AG04450 (cell line): ENCODE measurements around the gene SCN7A. TPM values are rescaled to one million over a fixed set of nuclear protein-coding genes. Genes with fewer than 3 reads are reported as not detected.
A peak's percentile ranks its signal among the peaks of the same experiment; 100 is the strongest.
"Not testable (repeated sequence)": the region's sequence is repeated elsewhere in the genome, so short reads cannot be mapped to it uniquely, and the experiment has no call there.

Experiments used
- CTCF ChIA-PET: fragments of 300-600, 350-600 bp; formaldehyde crosslinking; extraction: SDS; loops from one replicate; lab custom pipeline; 2022; ENCODE audit warnings: antibody characterized with exemption, inconsistent platforms; lab: Charles Lee
- POLR2A ChIA-PET: fragments of 350-600 bp; formaldehyde crosslinking; extraction: SDS; loops from one replicate; lab custom pipeline; 2021; ENCODE audit warnings: antibody characterized with exemption, inconsistent platforms; lab: Yijun Ruan, JAX
- DNase-seq: peaks from one replicate; pipeline ENCODE4 v3.0.0-alpha.2; 2011; ENCODE audit warnings: low read depth, low spot score
- H3K27ac ChIP-seq: one replicate; pipeline ENCODE4 v1.5.1; 2012; ENCODE audit warnings: low read depth, low read length, control low read depth
- H3K27me3 ChIP-seq: one replicate; pipeline ENCODE4 v1.6.0; 2012; ENCODE audit warnings: low read length; ENCODE audit not compliant: control insufficient read depth, insufficient read depth
- H3K4me3 ChIP-seq: 2 replicates; pipeline ENCODE4 v1.5.1; 2011; ENCODE audit warnings: mild to moderate bottlenecking, low read depth, low read length, control low read depth
- H3K9me3 ChIP-seq: 2 replicates; pipeline ENCODE4 v1.5.1; 2012; ENCODE audit warnings: low read length; ENCODE audit not compliant: control insufficient read depth, insufficient read depth
- polyA plus RNA-seq: library from polyadenylated mRNA; depleted of rRNA; stranded (reverse); fragments of >200 nt; gene quantifications from 2 replicates; pipeline ENCODE4 v1.2.3, GENCODE V29; 2011
- TF ChIP-seq, protein P1 (sequence below): IDR thresholded peaks from 2 replicates; pipeline ENCODE4 v1.5.1; 2011; ENCODE audit warnings: low read depth, low read length, control low read depth, inconsistent platforms

SCN7A gene
- polyA plus RNA-seq, 1 experiment, result 9.8 TPM

DNA sequence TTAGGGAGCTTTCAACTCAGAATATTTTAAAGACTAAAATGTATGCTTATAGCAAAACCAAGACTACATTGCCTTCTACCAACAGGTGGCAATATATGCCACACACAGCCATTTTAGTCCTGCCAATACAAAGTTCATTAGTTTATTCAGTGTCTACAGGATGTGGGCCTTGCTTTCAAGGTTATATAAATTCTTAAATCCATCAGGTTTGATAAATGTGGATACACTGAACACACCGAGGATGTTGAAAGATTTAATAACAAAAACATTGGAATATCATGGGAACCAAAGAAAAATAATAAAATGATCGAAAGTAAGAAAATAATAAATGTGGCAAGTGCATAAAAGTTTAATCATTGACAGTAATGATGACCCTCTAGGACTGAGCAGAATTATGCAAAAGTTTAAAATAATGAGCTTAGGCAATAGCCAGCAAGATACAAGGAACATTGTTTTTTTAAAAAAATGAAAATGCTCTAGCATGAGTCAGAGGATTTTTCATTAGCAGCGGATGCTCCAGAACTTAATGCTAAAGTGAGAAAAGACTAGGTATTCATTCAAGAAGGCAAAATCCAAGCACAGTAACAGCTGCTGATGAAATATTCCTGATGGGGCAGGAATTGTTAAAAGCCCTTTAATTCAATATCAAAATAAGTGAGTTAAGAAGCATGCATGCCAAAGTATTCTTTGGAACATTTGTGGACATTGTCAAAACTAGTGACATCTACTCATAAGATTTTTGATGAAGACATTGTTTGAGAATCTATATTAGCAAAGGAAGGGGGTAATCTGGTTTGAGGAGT, 132.5 kb downstream of the SCN7A start:
- H3K27me3 ChIP-seq, result no peaks in the 10 kb centered on the region
- H3K9me3 ChIP-seq, result no peaks in the 10 kb centered on the region
- no peak for DNase-seq
- TF ChIP-seq, protein P1, sequence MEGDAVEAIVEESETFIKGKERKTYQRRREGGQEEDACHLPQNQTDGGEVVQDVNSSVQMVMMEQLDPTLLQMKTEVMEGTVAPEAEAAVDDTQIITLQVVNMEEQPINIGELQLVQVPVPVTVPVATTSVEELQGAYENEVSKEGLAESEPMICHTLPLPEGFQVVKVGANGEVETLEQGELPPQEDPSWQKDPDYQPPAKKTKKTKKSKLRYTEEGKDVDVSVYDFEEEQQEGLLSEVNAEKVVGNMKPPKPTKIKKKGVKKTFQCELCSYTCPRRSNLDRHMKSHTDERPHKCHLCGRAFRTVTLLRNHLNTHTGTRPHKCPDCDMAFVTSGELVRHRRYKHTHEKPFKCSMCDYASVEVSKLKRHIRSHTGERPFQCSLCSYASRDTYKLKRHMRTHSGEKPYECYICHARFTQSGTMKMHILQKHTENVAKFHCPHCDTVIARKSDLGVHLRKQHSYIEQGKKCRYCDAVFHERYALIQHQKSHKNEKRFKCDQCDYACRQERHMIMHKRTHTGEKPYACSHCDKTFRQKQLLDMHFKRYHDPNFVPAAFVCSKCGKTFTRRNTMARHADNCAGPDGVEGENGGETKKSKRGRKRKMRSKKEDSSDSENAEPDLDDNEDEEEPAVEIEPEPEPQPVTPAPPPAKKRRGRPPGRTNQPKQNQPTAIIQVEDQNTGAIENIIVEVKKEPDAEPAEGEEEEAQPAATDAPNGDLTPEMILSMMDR, result peak; percentile 60
- ChIA-PET POLR2A (interaction anchor here (0.5 to 1.0 kb wide), 2 partner anchors 8 to 15 kb away, joined by 3 to 6 read pairs; partner anchors contain the start of gene SCN9A), CTCF (interaction anchor here (0.5 to 2.6 kb wide), 25 partner anchors 8 to 181 kb away, joined by 3 to 40 read pairs (median 4); partner anchors contain the start of gene SCN9A)
- H3K4me3 ChIP-seq, result no peak overlapping the region
- H3K27ac ChIP-seq, result no peak overlapping the region

DNA sequence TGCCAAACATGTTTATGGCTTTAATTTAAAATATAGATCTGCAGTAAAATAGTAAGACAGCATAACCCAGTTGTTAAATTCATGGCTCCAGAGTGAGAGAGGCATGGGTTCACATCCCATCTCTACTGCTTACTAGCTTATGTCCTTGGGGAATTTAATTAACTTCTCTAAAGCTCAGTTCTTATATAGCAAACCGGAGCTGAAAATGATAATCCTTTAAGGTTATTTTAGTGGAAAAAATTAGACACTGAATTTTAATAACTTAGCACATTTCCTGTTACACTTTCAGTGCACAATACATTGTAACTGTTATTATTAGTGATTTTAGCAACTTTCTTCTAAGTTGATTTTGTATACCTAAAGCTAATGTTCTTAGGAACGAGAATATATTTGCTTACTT, 133.1 kb downstream of the SCN7A start:
- Histone ChIP-seq H3K4me3 (no peak overlapping the region), H3K27ac (no peak overlapping the region), H3K9me3 (no peaks in the 10 kb centered on the region), H3K27me3 (no peaks in the 10 kb centered on the region)
- ChIA-PET POLR2A (interaction anchor here (0.5 to 1.0 kb wide), 2 partner anchors 8 to 15 kb away, joined by 3 to 6 read pairs; partner anchors contain the start of gene SCN9A), CTCF (interaction anchor here (0.6 to 2.6 kb wide), 20 partner anchors 9 to 180 kb away, joined by 3 to 40 read pairs (median 5); partner anchors contain the start of gene SCN9A)
- TF ChIP-seq, protein P1, result no peak
- no peak for DNase-seq

DNA sequence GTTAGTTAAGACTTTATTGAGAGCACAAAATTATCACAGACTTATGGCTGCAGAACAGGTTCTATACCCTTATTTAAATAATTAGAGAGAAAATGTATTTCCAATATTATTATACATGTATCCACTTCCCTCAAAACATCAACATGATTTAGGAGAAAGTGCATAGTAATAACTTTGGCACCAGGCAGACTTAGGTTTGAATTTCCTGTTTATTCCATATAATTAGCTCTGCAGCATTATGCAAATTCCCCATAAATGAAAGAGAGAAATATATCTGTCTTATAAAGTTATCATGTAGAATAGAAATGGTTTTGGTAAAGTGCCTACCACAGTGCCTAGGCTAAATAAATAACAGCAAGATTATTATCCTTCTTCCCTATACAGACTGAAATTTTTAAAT, 133.6 kb downstream of the SCN7A start:
- POLR2A ChIA-PET, result no interaction called here
- CTCF ChIA-PET, result interaction anchor here (0.7 to 2.6 kb wide), 13 partner anchors 9 to 179 kb away, joined by 3 to 40 read pairs (median 9); partner anchors contain the start of gene SCN9A
- no peak for DNase-seq
- Histone ChIP-seq H3K27ac (no peak overlapping the region), H3K27me3 (no peaks in the 10 kb centered on the region), H3K4me3 (no peak overlapping the region), H3K9me3 (no peaks in the 10 kb centered on the region)
- TF ChIP-seq, protein P1, result no peak

DNA sequence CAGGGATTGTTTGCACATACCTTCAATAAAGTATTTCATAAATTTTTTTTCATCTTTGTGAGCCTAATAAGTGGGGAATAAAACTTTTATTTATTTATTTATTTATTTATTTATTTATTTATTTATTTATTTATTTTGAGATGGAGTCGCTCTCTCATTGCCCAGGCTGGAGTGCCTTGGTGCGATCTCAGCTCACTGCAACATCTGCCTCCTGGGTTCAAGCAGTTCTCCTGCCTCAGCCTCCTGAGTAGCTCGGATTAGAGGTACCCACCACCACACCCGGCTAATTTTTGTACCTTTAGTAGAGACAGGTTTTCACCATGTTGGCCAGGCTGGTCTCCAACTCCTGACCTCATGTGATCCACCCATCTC, 136.1 kb downstream of the SCN7A start:
- POLR2A ChIA-PET, H3K9me3 ChIP-seq, H3K27ac ChIP-seq, H3K4me3 ChIP-seq, H3K27me3 ChIP-seq, DNase-seq: not testable (repeated sequence)
- CTCF ChIA-PET, result interaction anchor here (1.0 kb wide), 1 partner anchor 176 kb away, joined by 3 read pairs; no protein-coding TSS in a partner anchor

- no peak for DNase-seq
- TF ChIP-seq, protein P1, result no peak
- Histone ChIP-seq H3K27me3 (no peaks in the 10 kb centered on the region), H3K4me3 (no peak overlapping the region), H3K9me3 (no peaks in the 10 kb centered on the region), H3K27ac (no peak overlapping the region)
- ChIA-PET CTCF (interaction anchor here (1.0 kb wide), 1 partner anchor 175 kb away, joined by 3 read pairs; no protein-coding TSS in a partner anchor), POLR2A (interaction anchor here (0.9 kb wide), 1 partner anchor 11 kb away, joined by 3 read pairs; no protein-coding TSS in a partner anchor)
Measured at GRCh38 chr2:166357068-166357949, 136.7 kb downstream of the SCN7A start.
